Measurements from ENCODE around the gene COL16A1.
"Not testable (repeated sequence)": the region's sequence is repeated elsewhere in the genome, so short reads cannot be mapped to it uniquely, and the experiment has no call there.

COL16A1 gene

DNA sequence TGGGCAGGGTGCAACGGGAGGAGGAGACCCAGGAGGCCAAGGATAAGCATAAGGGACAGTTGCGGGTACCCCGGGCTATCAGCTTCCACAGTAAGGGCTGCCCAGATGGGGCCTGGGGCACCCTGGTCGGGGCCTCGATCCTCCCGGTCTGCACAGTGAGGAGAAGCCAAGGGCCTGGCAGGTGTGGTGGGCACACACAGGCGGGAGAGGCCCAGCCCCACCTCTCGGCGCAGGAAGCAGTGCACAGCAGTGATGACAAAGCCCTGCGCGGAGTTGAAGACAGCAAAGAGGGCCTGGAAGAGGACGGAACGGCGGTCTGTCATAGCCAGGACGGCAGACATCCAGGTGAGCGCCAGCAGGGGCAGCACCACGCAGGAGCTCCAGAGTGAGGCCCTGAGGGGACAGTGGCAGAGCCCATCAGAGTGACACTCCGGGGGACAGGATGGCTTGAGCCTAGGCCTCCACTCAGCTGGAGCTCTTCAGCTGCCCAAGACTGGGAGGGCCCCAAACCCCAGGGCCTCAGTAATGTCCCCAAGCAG is 29.0 kb upstream of the COL16A1 start:
- DNase-seq (ENCODE audit: low read depth), result no peak

DNA sequence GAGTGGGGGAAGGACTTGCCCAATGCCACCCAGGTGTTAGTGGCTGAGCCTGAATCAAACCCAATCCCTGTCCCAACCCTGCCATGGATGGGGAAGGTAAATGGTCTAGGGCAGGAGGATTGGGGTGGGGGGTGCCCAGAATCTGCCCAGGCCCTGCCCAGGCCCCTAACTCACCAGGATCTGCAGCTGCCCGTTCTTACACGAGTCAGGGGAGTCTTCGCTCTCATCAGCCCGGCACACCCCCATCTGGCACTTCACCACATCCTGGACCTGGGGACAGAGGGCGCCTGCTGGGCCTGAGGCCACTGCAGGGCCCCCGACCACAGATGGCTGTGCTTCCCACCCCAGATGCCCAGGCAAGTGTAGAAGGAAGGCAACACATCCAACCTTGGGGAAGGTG is 28.5 kb upstream of the COL16A1 start:
- DNase-seq (ENCODE audit: low read depth), result no peak

GRCh38 chr1:31731049-31731565 is 27.3 kb upstream of the COL16A1 start:
- no peak for DNase-seq (ENCODE audit: low read depth)

- no peak for DNase-seq (ENCODE audit: low read depth)
Measured at GRCh38 chr1:31730336-31731048, 26.7 kb upstream of the COL16A1 start.

- DNase-seq (ENCODE audit: low read depth), result no peak
Measured at GRCh38 chr1:31727849-31728248, 24.0 kb upstream of the COL16A1 start.

GRCh38 chr1:31727195-31727594 is 23.4 kb upstream of the COL16A1 start:
- no peak for DNase-seq (ENCODE audit: low read depth)

- DNase-seq (ENCODE audit: low read depth), result no peak
Measured at GRCh38 chr1:31726715-31727114, 22.9 kb upstream of the COL16A1 start.

- DNase-seq (ENCODE audit: low read depth), result no peak
Measured at GRCh38 chr1:31725777-31726535, 22.1 kb upstream of the COL16A1 start.

- no peak for DNase-seq (ENCODE audit: low read depth)
Measured at GRCh38 chr1:31725134-31725533, 21.3 kb upstream of the COL16A1 start.

GRCh38 chr1:31723828-31724359 is 20.1 kb upstream of the COL16A1 start:
- peak; percentile 86 for DNase-seq (ENCODE audit: low read depth)

GRCh38 chr1:31718327-31718897 is 14.6 kb upstream of the COL16A1 start:
- DNase-seq (ENCODE audit: low read depth), result no peak

DNA sequence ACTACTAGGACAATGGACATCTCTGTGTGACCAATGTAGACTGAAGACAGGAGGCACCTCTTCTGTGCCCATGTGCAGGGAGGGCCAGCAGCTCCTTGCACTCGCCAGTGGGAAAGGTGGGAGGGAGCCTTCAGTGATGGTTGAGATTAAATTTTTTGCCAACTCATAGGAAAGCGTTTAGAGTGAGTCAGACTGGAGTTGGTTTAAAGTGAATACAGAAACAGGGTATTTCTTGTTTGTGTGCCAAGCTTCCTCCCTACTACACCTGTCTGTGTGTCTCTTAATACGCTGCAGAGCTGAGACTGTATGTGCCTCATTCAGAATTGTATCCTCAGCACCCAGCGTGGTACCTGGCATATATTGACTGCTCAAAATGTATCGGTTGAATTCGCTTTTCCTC is 13.5 kb upstream of the COL16A1 start:
- peak; percentile 56 for DNase-seq (ENCODE audit: low read depth)

DNA sequence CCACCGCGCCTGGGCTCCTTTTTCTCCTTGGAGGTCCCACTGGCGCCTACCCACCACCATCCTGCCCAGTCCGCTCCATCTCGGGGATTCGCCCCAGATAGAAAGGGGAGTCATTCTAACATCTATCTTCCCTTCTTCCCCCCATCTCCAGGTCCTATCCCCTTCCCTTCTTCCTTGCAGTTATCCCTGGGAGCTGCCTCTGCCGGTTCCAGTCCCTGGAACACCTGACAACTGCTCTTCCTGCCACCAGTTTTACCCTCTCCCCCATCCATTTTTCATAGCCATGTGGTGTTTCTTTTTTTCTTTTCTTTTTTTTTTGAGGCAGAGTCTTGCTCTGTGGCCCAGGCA is 12.0 kb upstream of the COL16A1 start:
- no peak for DNase-seq (ENCODE audit: low read depth)

GRCh38 chr1:31715087-31715872 is 11.5 kb upstream of the COL16A1 start:
- DNase-seq (ENCODE audit: low read depth), result peak; percentile 94

DNA sequence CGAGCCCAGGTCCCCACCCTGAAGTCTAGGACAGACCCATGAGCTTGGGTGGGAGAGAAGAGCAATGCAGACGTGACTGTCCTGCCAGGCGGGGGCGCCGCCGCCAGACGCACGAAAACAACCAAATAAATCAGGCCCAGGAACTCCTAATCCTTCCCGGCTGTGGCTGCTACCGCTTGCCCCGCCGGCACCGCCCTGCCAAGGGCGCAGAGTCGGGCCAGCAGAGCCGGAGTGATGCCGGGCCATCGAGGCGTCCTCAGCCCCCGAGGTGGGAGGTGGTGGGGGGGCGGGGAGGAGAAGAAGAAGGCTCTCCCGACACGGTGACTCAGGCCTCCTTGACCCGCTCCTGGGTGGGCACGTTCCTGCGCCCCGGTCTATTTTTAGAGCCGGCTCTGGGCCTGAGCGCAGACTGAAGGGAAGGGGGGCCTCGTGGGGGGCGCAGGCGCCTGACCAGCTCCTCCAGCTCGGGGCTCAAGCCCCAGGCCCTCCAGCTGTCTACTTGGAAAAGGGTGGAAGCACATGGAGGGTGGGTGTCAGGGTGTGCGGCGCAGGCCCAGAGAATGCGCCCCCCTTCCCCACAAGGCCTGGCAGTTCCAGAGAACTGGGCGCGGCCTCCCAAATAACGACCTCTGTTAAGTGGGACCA is 10.7 kb upstream of the COL16A1 start:
- peak; percentile 77 for DNase-seq (ENCODE audit: low read depth)

DNA sequence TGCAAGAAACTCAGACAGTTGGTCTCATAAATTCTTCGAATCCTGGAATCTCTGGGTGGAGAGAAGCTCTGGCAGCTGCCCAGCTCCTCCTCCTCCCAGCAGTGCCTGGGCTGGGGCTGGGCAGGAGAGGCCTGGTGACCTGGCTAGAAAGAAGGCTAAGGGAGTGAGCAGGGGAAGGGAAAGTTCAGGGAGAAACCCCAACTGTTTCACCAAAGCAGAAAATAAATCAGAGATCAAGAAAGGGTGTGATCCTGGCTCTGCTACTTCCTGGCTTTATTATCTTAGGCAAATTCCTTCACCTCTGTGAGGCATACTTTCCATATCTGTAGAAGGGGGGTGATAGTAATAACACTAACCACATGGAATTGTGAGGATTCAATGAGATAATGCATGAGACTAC is 8.8 kb upstream of the COL16A1 start:
- peak; percentile 73 for DNase-seq (ENCODE audit: low read depth)

DNA sequence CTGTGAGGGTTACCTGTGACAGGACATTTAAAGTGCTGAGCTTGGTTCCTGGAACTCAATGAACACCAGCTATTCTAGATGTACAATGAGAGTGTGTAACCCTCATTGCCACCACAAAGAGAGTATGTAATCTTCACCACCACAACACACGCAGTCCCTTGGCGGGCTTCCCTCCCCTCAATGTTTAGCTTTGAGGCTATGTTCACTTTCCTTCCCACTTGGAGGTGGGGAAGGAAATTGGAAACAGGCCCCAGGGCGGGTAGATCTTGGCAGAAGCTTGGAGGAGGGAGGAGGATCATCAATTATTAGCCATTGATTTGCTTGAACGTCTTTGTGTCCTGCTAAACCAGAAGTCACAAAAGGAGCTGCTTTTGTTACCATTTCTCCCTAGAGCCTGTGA is 8.3 kb upstream of the COL16A1 start:
- peak; percentile 21 for DNase-seq (ENCODE audit: low read depth)

DNA sequence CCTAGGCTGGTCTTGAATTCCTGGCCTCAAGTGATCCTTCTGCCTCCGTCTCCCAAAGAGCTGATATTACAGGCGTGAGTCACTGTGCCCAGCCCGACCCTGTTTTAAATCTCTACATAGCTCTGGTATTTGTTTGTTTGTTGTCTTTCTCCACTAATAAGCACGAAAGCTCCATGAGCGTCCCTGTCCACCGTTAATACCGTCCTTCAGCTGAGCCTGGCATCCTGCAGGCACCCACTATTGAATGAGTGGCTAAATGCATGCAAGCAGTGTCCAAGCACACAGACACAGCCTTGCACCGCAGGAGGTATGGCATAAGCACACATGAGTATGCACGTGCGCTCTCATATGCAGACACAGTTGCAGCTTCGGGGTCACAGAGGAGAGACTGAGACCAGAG is 4.5 kb upstream of the COL16A1 start:
- peak; percentile 50 for DNase-seq (ENCODE audit: low read depth)

DNA sequence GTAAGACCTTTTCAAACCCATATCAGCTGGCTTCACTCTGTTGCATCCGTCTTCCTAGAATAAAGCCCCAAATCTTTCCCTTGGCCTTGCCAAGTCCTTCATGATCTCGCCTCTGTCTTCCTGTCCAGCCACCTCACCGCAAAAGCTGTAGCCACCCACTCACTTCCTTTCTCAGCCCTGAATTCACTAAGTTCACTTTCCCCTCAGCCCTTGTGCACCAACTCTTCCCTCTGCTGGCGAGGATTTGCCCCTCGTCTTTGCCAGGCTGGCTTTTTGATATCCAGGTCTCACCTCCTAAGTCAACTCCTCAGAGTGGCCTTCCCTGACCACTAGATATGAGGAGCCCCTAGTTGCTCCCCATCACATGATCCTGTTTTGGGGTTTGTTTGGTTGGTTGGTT is 3.9 kb upstream of the COL16A1 start:
- peak; percentile 85 for DNase-seq (ENCODE audit: low read depth)

- DNase-seq (ENCODE audit: low read depth), result not testable (repeated sequence)
Measured at GRCh38 chr1:31707059-31707600, 3.3 kb upstream of the COL16A1 start.
